ENCODE results near the gene TEPSIN.

- no peak for TF ChIP-seq CTCF (IDR thresholded peaks at IDR 0.05)
- no peak for TF ChIP-seq POLR2A (IDR thresholded peaks at IDR 0.05)
Observed at GRCh38 chr17:81199482-81199830, 39.4 kb downstream of the TEPSIN start.

Data from esophagus squamous epithelium (tissue), 4 donors.